Immature natural killer cell (primary cell): Measurements from ENCODE around the gene WDR37. TPM values are rescaled to one million over a fixed set of nuclear protein-coding genes. Genes with fewer than 3 reads are reported as not detected.

Experiments used
- DNase-seq, 3 donors: peaks; one replicate each; pipeline ENCODE4 v3.0.0; 2022; ENCODE audit warnings: mixed read lengths in 1 of 3
- H3K27ac Mint-ChIP-seq, 6 donors: one replicate each; pipeline ENCODE4 v1.8.0; 2020; ENCODE audit warnings: mixed read lengths in 6 of 6, mild to moderate bottlenecking in 5 of 6, inconsistent platforms in 4 of 6, moderate library complexity in 3 of 6
- H3K27me3 Mint-ChIP-seq, 3 donors: one replicate each; pipeline ENCODE4 v1.8.0; 2020 to 2021; ENCODE audit warnings: low read depth in 3 of 3, mild to moderate bottlenecking in 3 of 3, mixed read lengths in 3 of 3, moderate library complexity in 3 of 3, inconsistent platforms in 1 of 3
- H3K36me3 Mint-ChIP-seq, 3 donors: one replicate each; pipeline ENCODE4 v1.8.0; 2020; ENCODE audit warnings: mixed read lengths in 3 of 3, inconsistent platforms in 2 of 3, mild to moderate bottlenecking in 2 of 3
- H3K4me1 Mint-ChIP-seq, 2 donors: one replicate each; pipeline ENCODE4 v1.8.0; 2020; ENCODE audit warnings: inconsistent platforms in 2 of 2, mild to moderate bottlenecking in 2 of 2, mixed read lengths in 2 of 2, moderate library complexity in 1 of 2
- H3K4me3 Mint-ChIP-seq, 5 donors: one replicate each; pipeline ENCODE4 v1.8.0; 2020; ENCODE audit warnings: mild to moderate bottlenecking in 5 of 5, mixed read lengths in 5 of 5, inconsistent platforms in 3 of 5, moderate library complexity in 3 of 5
- H3K9me3 Mint-ChIP-seq, 6 donors: one replicate each; pipeline ENCODE4 v1.8.0; 2020; ENCODE audit warnings: mild to moderate bottlenecking in 6 of 6, mixed read lengths in 6 of 6, inconsistent platforms in 4 of 6, moderate library complexity in 3 of 6
- polyA plus RNA-seq, 3 donors: library from polyadenylated mRNA; unstranded; fragments of 300-500 nt; fragmentation: Illumina TruSeq; gene quantifications; one replicate each; pipeline ENCODE4 v1.2.3, GENCODE V29; 2021

Gene WDR37
- polyA plus RNA-seq, 3 donors from 2014 or later: 16.7 to 32.2 (median 26.5) TPM

GRCh38 chr10:1120306-1120705 is 64.1 kb downstream of the WDR37 start:
- Mint-ChIP-seq H3K36me3 (peaks cover 38 to 81% (median 38%) of the 10 kb centered on the region in 3 donors), H3K27ac (no peak overlapping the region), H3K9me3 (no peaks in the 10 kb centered on the region), H3K27me3 (peaks cover 0 to 2% (median 2%) of the 10 kb centered on the region in 3 donors), H3K4me1 (peaks cover 43 to 59% of the 10 kb centered on the region in 2 donors), H3K4me3 (no peak overlapping the region)
- no peak for DNase-seq

GRCh38 chr10:1120801-1121211 is 64.6 kb downstream of the WDR37 start:
- Mint-ChIP-seq H3K36me3 (peaks cover 39 to 80% (median 40%) of the 10 kb centered on the region in 3 donors), H3K27me3 (peaks cover 0 to 4% (median 2%) of the 10 kb centered on the region in 3 donors), H3K4me3 (no peak overlapping the region), H3K27ac (no peak overlapping the region), H3K4me1 (peaks cover 41 to 54% of the 10 kb centered on the region in 2 donors), H3K9me3 (no peaks in the 10 kb centered on the region)
- no peak for DNase-seq

GRCh38 chr10:1121271-1121970 is 65.2 kb downstream of the WDR37 start:
- peak overlapping the region in 1 of 6 donors; percentile 26 for H3K27ac Mint-ChIP-seq
- H3K4me3 Mint-ChIP-seq: no peak overlapping the region
- DNase-seq: no peak
- H3K36me3 Mint-ChIP-seq: peaks cover 36 to 76% (median 37%) of the 10 kb centered on the region in 3 donors
- peaks cover 0 to 4% (median 2%) of the 10 kb centered on the region in 3 donors for H3K27me3 Mint-ChIP-seq
- H3K4me1 Mint-ChIP-seq: peaks cover 34 to 48% of the 10 kb centered on the region in 2 donors
- H3K9me3 Mint-ChIP-seq: no peaks in the 10 kb centered on the region

GRCh38 chr10:1122349-1122748 is 66.2 kb downstream of the WDR37 start:
- Mint-ChIP-seq H3K4me3 (no peak overlapping the region), H3K27me3 (peaks cover 0 to 4% (median 2%) of the 10 kb centered on the region in 3 donors), H3K4me1 (peaks cover 26 to 47% of the 10 kb centered on the region in 2 donors), H3K27ac (peak overlapping the region in 2 of 6 donors; percentile 12 to 35), H3K9me3 (no peaks in the 10 kb centered on the region), H3K36me3 (peaks cover 28 to 73% (median 32%) of the 10 kb centered on the region in 3 donors)
- no peak for DNase-seq

- peaks cover 0 to 4% (median 2%) of the 10 kb centered on the region in 3 donors for H3K27me3 Mint-ChIP-seq
- no peaks in the 10 kb centered on the region for H3K9me3 Mint-ChIP-seq
- H3K27ac Mint-ChIP-seq: peak overlapping the region in 4 of 6 donors; percentile 4 to 73 (median 26)
- DNase-seq: no peak
- peaks cover 27 to 51% of the 10 kb centered on the region in 2 donors for H3K4me1 Mint-ChIP-seq
- no peak overlapping the region for H3K4me3 Mint-ChIP-seq
- H3K36me3 Mint-ChIP-seq: peaks cover 27 to 75% (median 34%) of the 10 kb centered on the region in 3 donors
Observed at GRCh38 chr10:1123198-1123597, 67.0 kb downstream of the WDR37 start.

GRCh38 chr10:1123972-1124371 is 67.8 kb downstream of the WDR37 start:
- peaks cover 24 to 75% (median 38%) of the 10 kb centered on the region in 3 donors for H3K36me3 Mint-ChIP-seq
- H3K27me3 Mint-ChIP-seq: peaks cover 0 to 4% (median 0%) of the 10 kb centered on the region in 3 donors

GRCh38 chr10:1124796-1125195 is 68.6 kb downstream of the WDR37 start:
- H3K36me3 Mint-ChIP-seq: peaks cover 26 to 76% (median 44%) of the 10 kb centered on the region in 3 donors
- no peaks in the 10 kb centered on the region for H3K9me3 Mint-ChIP-seq
- H3K27me3 Mint-ChIP-seq: peaks cover 0 to 4% (median 0%) of the 10 kb centered on the region in 3 donors
- DNase-seq: no peak
- peak overlapping the region in 2 of 6 donors; percentile 2 to 37 for H3K27ac Mint-ChIP-seq
- no peak overlapping the region for H3K4me3 Mint-ChIP-seq
- peaks cover 24 to 51% of the 10 kb centered on the region in 2 donors for H3K4me1 Mint-ChIP-seq

More at GRCh38 chr10:1123972-1124371, 67.8 kb downstream of the WDR37 start:
- H3K4me3 Mint-ChIP-seq: no peak overlapping the region
- H3K4me1 Mint-ChIP-seq: peaks cover 27 to 51% of the 10 kb centered on the region in 2 donors
- DNase-seq: no peak
- H3K9me3 Mint-ChIP-seq: no peaks in the 10 kb centered on the region
- H3K27ac Mint-ChIP-seq: peak overlapping the region in 4 of 6 donors; percentile 4 to 73 (median 26)

- peak overlapping the region in 1 of 6 donors; percentile 37 for H3K27ac Mint-ChIP-seq
Observed at GRCh38 chr10:1126461-1126860, 70.3 kb downstream of the WDR37 start.

GRCh38 chr10:1127629-1128028 is 71.4 kb downstream of the WDR37 start:
- Mint-ChIP-seq H3K9me3 (no peaks in the 10 kb centered on the region), H3K4me1 (peaks cover 30 to 51% of the 10 kb centered on the region in 2 donors), H3K36me3 (peaks cover 31 to 74% (median 50%) of the 10 kb centered on the region in 3 donors), H3K4me3 (no peak overlapping the region), H3K27me3 (peaks cover 0 to 6% (median 1%) of the 10 kb centered on the region in 3 donors), H3K27ac (peak overlapping the region in 2 of 6 donors; percentile 51 to 64)
- DNase-seq: no peak

More at GRCh38 chr10:1126461-1126860, 70.3 kb downstream of the WDR37 start:
- no peaks in the 10 kb centered on the region for H3K9me3 Mint-ChIP-seq
- peaks cover 0 to 7% (median 0%) of the 10 kb centered on the region in 3 donors for H3K27me3 Mint-ChIP-seq
- H3K4me3 Mint-ChIP-seq: no peak overlapping the region
- H3K4me1 Mint-ChIP-seq: peaks cover 27 to 48% of the 10 kb centered on the region in 2 donors
- DNase-seq: no peak
- H3K36me3 Mint-ChIP-seq: peaks cover 30 to 82% (median 50%) of the 10 kb centered on the region in 3 donors

GRCh38 chr10:1128115-1128514 is 71.9 kb downstream of the WDR37 start:
- Mint-ChIP-seq H3K4me3 (no peak overlapping the region), H3K4me1 (peaks cover 32 to 51% of the 10 kb centered on the region in 2 donors), H3K9me3 (no peaks in the 10 kb centered on the region), H3K27ac (peak overlapping the region in 3 of 6 donors; percentile 40 to 51 (median 49)), H3K27me3 (peaks cover 0 to 8% (median 3%) of the 10 kb centered on the region in 3 donors), H3K36me3 (peaks cover 32 to 71% (median 50%) of the 10 kb centered on the region in 3 donors)
- no peak for DNase-seq

- Mint-ChIP-seq H3K36me3 (peaks cover 28 to 67% (median 47%) of the 10 kb centered on the region in 3 donors), H3K27me3 (peaks cover 0 to 8% (median 3%) of the 10 kb centered on the region in 3 donors), H3K4me1 (peaks cover 31 to 52% of the 10 kb centered on the region in 2 donors), H3K9me3 (no peaks in the 10 kb centered on the region), H3K27ac (no peak overlapping the region), H3K4me3 (no peak overlapping the region)
- DNase-seq: no peak
Observed at GRCh38 chr10:1128649-1129048, 72.5 kb downstream of the WDR37 start.

GRCh38 chr10:1130226-1130625 is 74.0 kb downstream of the WDR37 start:
- no peak for DNase-seq
- Mint-ChIP-seq H3K27ac (no peak overlapping the region), H3K4me1 (peaks cover 32 to 54% of the 10 kb centered on the region in 2 donors), H3K4me3 (no peak overlapping the region), H3K27me3 (peaks cover 0 to 8% (median 3%) of the 10 kb centered on the region in 3 donors), H3K9me3 (no peaks in the 10 kb centered on the region), H3K36me3 (peaks cover 26 to 53% (median 37%) of the 10 kb centered on the region in 3 donors)

GRCh38 chr10:1130995-1131790 is 75.0 kb downstream of the WDR37 start:
- H3K4me1 Mint-ChIP-seq: peaks cover 29 to 58% of the 10 kb centered on the region in 2 donors
- no peak for DNase-seq
- H3K27me3 Mint-ChIP-seq: peaks cover 2 to 5% (median 3%) of the 10 kb centered on the region in 3 donors
- no peak overlapping the region for H3K27ac Mint-ChIP-seq
- H3K9me3 Mint-ChIP-seq: no peaks in the 10 kb centered on the region
- no peak overlapping the region for H3K4me3 Mint-ChIP-seq
- peaks cover 22 to 48% (median 32%) of the 10 kb centered on the region in 3 donors for H3K36me3 Mint-ChIP-seq
